MM.1S (cell line): ENCODE results near the gene GRIA3.
A peak's percentile ranks its signal among the peaks of the same experiment; 100 is the strongest.

Experiments used
- DNase-seq: peaks from one replicate; pipeline ENCODE4 v3.0.0-alpha.2; 2015
- H2AFZ ChIP-seq: fragments of 300-600 bp; sonication (generic); 2 replicates; pipeline ENCODE4 v1.6.0; 2016; ENCODE audit warnings: antibody characterized with exemption, low read length
- H3F3A ChIP-seq: fragments of 300-600 bp; sonication (generic); 2 replicates; pipeline ENCODE4 v1.6.1; 2016; ENCODE audit warnings: mild to moderate bottlenecking, antibody characterized with exemption, low read length, moderate library complexity, mixed read lengths; ENCODE audit not compliant: insufficient read depth
- H3K27ac ChIP-seq: fragments of 300-600 bp; sonication (generic); 2 replicates; pipeline ENCODE4 v1.5.1; 2016; ENCODE audit warnings: mild to moderate bottlenecking, low read length
- H3K27me3 ChIP-seq: fragments of 300-600 bp; sonication (generic); replicated peaks from 2 replicates; pipeline ENCODE4 v1.6.0; 2016; ENCODE audit warnings: low read length; ENCODE audit not compliant: insufficient read depth
- H3K36me3 ChIP-seq: fragments of 300-600 bp; sonication (generic); replicated peaks from 2 replicates; pipeline ENCODE4 v1.6.1; 2016; ENCODE audit warnings: mild to moderate bottlenecking, low read length, mixed read lengths; ENCODE audit not compliant: insufficient read depth
- H3K4me1 ChIP-seq: fragments of 300-600 bp; sonication (generic); 2 replicates; pipeline ENCODE4 v1.6.1; 2016; ENCODE audit warnings: low read length, mixed read lengths
- H3K4me2 ChIP-seq: fragments of 300-600 bp; sonication (generic); 2 replicates; pipeline ENCODE4 v1.6.0; 2016; ENCODE audit warnings: low read depth, low read length
- H3K4me3 ChIP-seq: fragments of 300-600 bp; sonication (generic); 2 replicates; pipeline ENCODE4 v1.5.1; 2016; ENCODE audit warnings: low read length, mixed read lengths
- H3K79me2 ChIP-seq: fragments of 300-600 bp; sonication (generic); 2 replicates; pipeline ENCODE4 v1.6.1; 2016; ENCODE audit warnings: mixed run types, low read length, mixed read lengths
- H3K9ac ChIP-seq: fragments of 300-600 bp; sonication (generic); 2 replicates; pipeline ENCODE4 v1.6.1; 2016; ENCODE audit warnings: low read length, mixed read lengths
- H3K9me2 ChIP-seq: fragments of 300-600 bp; sonication (generic); replicated peaks from 2 replicates; pipeline ENCODE4 v1.6.1; 2016; ENCODE audit warnings: mild to moderate bottlenecking, low read length, mixed read lengths; ENCODE audit not compliant: insufficient read depth
- H3K9me3 ChIP-seq: fragments of 300-600 bp; sonication (generic); replicated peaks from 2 replicates; pipeline ENCODE4 v1.6.1; 2016; ENCODE audit warnings: mild to moderate bottlenecking, low read length, mixed read lengths; ENCODE audit not compliant: insufficient read depth
- H4K20me1 ChIP-seq: fragments of 300-600 bp; sonication (generic); 2 replicates; pipeline ENCODE4 v1.6.1; 2016; ENCODE audit warnings: mild to moderate bottlenecking, low read length, moderate library complexity, mixed read lengths; ENCODE audit not compliant: insufficient read depth
- EZH2 ChIP-seq: fragments of 300-600 bp; sonication (generic); optimal IDR thresholded peaks from 2 replicates; pipeline ENCODE3; 2017; ENCODE audit warnings: low read depth, mild to moderate bottlenecking, antibody characterized with exemption, low read length, mixed read lengths
- EZH2phosphoT487 ChIP-seq: fragments of 300-600 bp; sonication (generic); IDR thresholded peaks from 2 replicates; pipeline ENCODE4 v1.6.1; 2018; ENCODE audit warnings: antibody characterized with exemption, low read length
- TF ChIP-seq, protein P1 (sequence below): fragments of 300-600 bp; sonication (generic); IDR thresholded peaks from 2 replicates; pipeline ENCODE4 v1.5.1; 2016; ENCODE audit warnings: antibody characterized with exemption, low read length, mixed read lengths

GRIA3 gene

DNA sequence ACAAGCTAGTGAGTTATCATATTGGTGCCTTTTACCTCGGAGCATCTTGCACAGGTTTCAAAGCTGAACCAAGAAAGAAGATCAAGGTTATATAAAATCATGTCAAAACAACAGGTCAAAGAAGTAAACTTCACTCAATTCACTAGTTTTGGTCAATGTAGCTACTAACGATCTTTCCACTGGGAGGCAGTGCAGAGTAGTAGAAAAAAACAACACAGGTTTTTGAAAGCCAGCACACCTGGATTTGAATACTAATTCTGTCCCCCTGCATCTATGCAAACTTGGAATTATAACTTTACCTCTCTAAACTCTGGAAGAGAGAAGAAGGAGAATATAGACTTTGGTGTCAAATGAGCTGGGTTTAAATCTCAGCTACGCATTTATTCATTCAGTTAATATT is 266.1 kb downstream of the GRIA3 start:
- peak; percentile 43 for DNase-seq
- TF ChIP-seq, protein P1, sequence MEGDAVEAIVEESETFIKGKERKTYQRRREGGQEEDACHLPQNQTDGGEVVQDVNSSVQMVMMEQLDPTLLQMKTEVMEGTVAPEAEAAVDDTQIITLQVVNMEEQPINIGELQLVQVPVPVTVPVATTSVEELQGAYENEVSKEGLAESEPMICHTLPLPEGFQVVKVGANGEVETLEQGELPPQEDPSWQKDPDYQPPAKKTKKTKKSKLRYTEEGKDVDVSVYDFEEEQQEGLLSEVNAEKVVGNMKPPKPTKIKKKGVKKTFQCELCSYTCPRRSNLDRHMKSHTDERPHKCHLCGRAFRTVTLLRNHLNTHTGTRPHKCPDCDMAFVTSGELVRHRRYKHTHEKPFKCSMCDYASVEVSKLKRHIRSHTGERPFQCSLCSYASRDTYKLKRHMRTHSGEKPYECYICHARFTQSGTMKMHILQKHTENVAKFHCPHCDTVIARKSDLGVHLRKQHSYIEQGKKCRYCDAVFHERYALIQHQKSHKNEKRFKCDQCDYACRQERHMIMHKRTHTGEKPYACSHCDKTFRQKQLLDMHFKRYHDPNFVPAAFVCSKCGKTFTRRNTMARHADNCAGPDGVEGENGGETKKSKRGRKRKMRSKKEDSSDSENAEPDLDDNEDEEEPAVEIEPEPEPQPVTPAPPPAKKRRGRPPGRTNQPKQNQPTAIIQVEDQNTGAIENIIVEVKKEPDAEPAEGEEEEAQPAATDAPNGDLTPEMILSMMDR = peak; percentile 64
- TF ChIP-seq EZH2 = no peak
- H3F3A ChIP-seq = peaks cover 11% of the 10 kb centered on the region
- H3K9me3 ChIP-seq = no peaks in the 10 kb centered on the region
- no peaks in the 10 kb centered on the region for H4K20me1 ChIP-seq
- no peak overlapping the region for H3K4me3 ChIP-seq
- no peaks in the 10 kb centered on the region for H3K36me3 ChIP-seq
- H3K4me2 ChIP-seq = no peak overlapping the region
- H3K27me3 ChIP-seq = no peaks in the 10 kb centered on the region
- H3K79me2 ChIP-seq = no peaks in the 10 kb centered on the region
- no peak overlapping the region for H3K9ac ChIP-seq
- no peaks in the 10 kb centered on the region for H3K9me2 ChIP-seq
- no peak overlapping the region for H2AFZ ChIP-seq
- peaks cover 20% of the 10 kb centered on the region for H3K4me1 ChIP-seq
- H3K27ac ChIP-seq = no peak overlapping the region

DNA sequence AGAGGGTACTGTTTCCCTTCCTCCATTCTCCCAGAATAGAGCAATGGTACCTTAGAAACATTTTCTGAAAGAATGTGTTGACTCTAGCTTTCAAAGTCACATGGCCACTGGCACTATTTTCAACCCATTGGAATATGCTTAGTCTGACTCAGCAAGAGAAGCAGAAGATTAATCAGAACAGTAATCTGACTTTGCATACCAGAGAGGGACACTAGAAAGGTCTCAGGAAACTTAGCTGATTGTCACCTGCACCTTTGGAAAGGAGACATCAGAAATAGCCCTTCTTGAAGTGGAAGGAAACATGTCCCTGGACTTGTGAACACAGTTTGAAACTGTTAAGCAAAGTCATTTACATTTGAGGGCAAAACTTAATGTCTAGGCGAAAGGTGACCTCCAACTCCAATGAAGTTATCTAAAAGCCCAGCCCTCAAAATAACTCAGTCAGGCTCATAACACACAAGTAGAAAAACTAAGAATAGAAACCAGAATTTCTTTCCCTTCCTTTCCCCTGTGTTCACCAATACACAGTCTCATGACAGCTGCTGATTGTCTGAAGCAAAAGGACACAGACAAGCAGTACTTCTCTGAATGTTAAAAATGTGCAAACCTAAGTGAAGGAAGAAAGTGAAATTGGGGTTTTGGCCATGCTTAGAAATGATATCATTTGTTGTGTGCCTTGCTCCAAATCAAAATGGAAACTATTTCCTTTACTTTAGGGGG is 270.8 kb downstream of the GRIA3 start:
- Histone ChIP-seq H2AFZ (no peak overlapping the region), H3K27ac (peak overlapping the region; percentile 43; the same call in 1 of the 2 replicates), H3K36me3 (no peaks in the 10 kb centered on the region), H3K9ac (no peak overlapping the region), H3F3A (peaks cover 16% of the 10 kb centered on the region), H3K27me3 (no peaks in the 10 kb centered on the region), H3K79me2 (no peaks in the 10 kb centered on the region), H4K20me1 (no peaks in the 10 kb centered on the region), H3K4me2 (peak overlapping the region; percentile 44), H3K4me3 (no peak overlapping the region), H3K4me1 (peaks cover 27% of the 10 kb centered on the region), H3K9me2 (no peaks in the 10 kb centered on the region), H3K9me3 (no peaks in the 10 kb centered on the region)
- DNase-seq = peak; percentile 62
- TF ChIP-seq EZH2 (no peak), EZH2phosphoT487 (no peak)
- TF ChIP-seq, protein P1 = no peak

DNA sequence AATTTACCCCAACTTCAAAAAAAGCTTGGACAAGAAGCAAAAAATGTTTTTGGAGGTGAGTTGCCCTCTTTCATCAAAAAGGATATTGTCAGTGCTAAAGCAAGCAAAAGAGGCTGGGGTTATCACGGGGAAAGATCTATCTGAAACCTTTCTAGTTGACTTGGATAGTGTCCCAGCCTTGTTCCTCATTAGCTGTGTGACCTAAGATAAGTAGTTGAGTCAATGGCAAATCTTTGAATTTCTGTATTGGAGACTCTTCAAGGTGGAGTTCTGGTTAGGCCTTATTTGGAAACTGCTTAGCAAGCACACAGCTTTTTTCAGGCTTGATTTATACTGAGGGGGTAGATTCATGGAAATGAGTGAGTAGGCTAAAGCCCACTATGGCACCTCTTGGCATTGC is 271.6 kb downstream of the GRIA3 start:
- H3K79me2 ChIP-seq = no peaks in the 10 kb centered on the region
- peaks cover 25% of the 10 kb centered on the region for H3K4me1 ChIP-seq
- no peaks in the 10 kb centered on the region for H3K9me3 ChIP-seq
- H3F3A ChIP-seq = peaks cover 16% of the 10 kb centered on the region
- peak overlapping the region; percentile 44 for H3K4me2 ChIP-seq
- no peak overlapping the region for H3K27ac ChIP-seq
- no peaks in the 10 kb centered on the region for H4K20me1 ChIP-seq
- no peak overlapping the region for H2AFZ ChIP-seq
- H3K27me3 ChIP-seq = no peaks in the 10 kb centered on the region
- TF ChIP-seq, protein P1 = no peak
- TF ChIP-seq EZH2phosphoT487 (no peak), EZH2 (no peak)
- H3K9me2 ChIP-seq = no peaks in the 10 kb centered on the region
- no peak overlapping the region for H3K9ac ChIP-seq
- H3K4me3 ChIP-seq = no peak overlapping the region
- no peak for DNase-seq
- no peaks in the 10 kb centered on the region for H3K36me3 ChIP-seq
